Right cardiac atrium (tissue), 5 donors: ENCODE measurements around the gene ASF1B. TPM values are rescaled to one million over a fixed set of nuclear protein-coding genes. Genes with fewer than 3 reads are reported as not detected.

Experiments used
- ATAC-seq, 2 donors: fragments of 200-7000 bp; cut with Tn5 transposase; one replicate each; pipeline versions ENCODE4 v1.8.0 to v1.9.1; 2020; ENCODE audit warnings: moderate library complexity in 2 of 2, mild to moderate bottlenecking in 1 of 2
- DNase-seq, 3 donors: peaks; one replicate each; pipeline ENCODE4 v3.0.0-alpha.2; 2020
- H3K27ac ChIP-seq: one replicate; pipeline ENCODE4 v1.5.1; 2013; ENCODE audit warnings: mild to moderate bottlenecking, low read length, control low read depth, moderate library complexity
- H3K27me3 ChIP-seq: one replicate; pipeline ENCODE4 v1.6.1; 2013; ENCODE audit not compliant: control insufficient read depth, insufficient read depth
- H3K4me1 ChIP-seq: one replicate; pipeline ENCODE4 v1.6.1; 2013; ENCODE audit warnings: low read length; ENCODE audit not compliant: control insufficient read depth, insufficient read depth
- H3K4me3 ChIP-seq: one replicate; pipeline ENCODE4 v1.5.1; 2013; ENCODE audit warnings: low read length, control low read depth
- H3K9me3 ChIP-seq: one replicate; pipeline ENCODE4 v1.6.1; 2013; ENCODE audit warnings: low read length; ENCODE audit not compliant: control insufficient read depth
- WGBS: extraction: QIAGEN DNeasy Blood & Tissue Kit; methylation state at CpG from one replicate; pipeline ENCODE4 v1.1.7; 2013; 5-methylcytosine and 5-hydroxymethylcytosine counted together
- intact Hi-C, 4 donors: fragments of 100-400 bp; cut with DNase I; formaldehyde crosslinking; loops; one replicate each; pipeline versions ENCODE4 v1.11.0 to v1.14.0; 2022 to 2023
- polyA plus RNA-seq: library from polyadenylated mRNA; stranded (reverse); fragments of 200-250 nt; gene quantifications from one replicate; pipeline ENCODE4 v1.2.3, GENCODE V29; 2013
- total RNA-seq, 4 donors: library from RNA; stranded (reverse); fragmentation: NEBNext Ultra II Directional; extraction: Animal tissue kit (Norgen Biotek cat#: 25700); gene quantifications; one replicate each; pipeline ENCODE4 v1.2.1, GENCODE V29; 2021
- donor health status: healthy with polysubstance abuse.
- donor health status: DM: no; HTN: yes; CAD: no.
- donor health status: DM: no; HTN: no; CAD: no.
- donor health status: DM: no; HTN: yes; CAD: no; lungs with severe emphysema.
- donor health status: DM: yes; HTN: yes; CAD: no.

Gene ASF1B
- total and polyA plus RNA-seq, 5 donors, result 0.29 to 1.4 (median 1.0) TPM

- under 1% methylated on average over 72 of the region's 72 CpGs for WGBS
- intact Hi-C loops, result no loop called here
- Histone ChIP-seq H3K27me3 (no peaks in the 10 kb centered on the region), H3K4me1 (no peaks in the 10 kb centered on the region), H3K9me3 (no peaks in the 10 kb centered on the region), H3K4me3 (peak overlapping the region; percentile 97), H3K27ac (peak overlapping the region; percentile 96)
- ATAC-seq, result peak; percentile 82 to 87
- peak in 2 of 3 donors; percentile 64 to 81 for DNase-seq
Observed at GRCh38 chr19:14091081-14091812, 45.1 kb downstream of the ASF1B start.

- under 1% methylated on average over 50 of the region's 65 CpGs for WGBS
- intact Hi-C loops, result no loop called here
Observed at GRCh38 chr19:14090509-14091080, 45.8 kb downstream of the ASF1B start, which contains the start of gene SAMD1. Gene SAMD1 (minus strand): TSS chr19:14090751.

GRCh38 chr19:14089662-14090508 is 46.5 kb downstream of the ASF1B start:
- Histone ChIP-seq H3K4me1 (no peaks in the 10 kb centered on the region), H3K27ac (peak overlapping the region; percentile 95), H3K9me3 (no peaks in the 10 kb centered on the region), H3K4me3 (peak overlapping the region; percentile 97), H3K27me3 (no peaks in the 10 kb centered on the region)
- ATAC-seq (peak in 1 of 2 donors; percentile 5), DNase-seq (peak; percentile 71 to 86 (median 82))
- under 1% methylated on average over 141 of the region's 142 CpGs for WGBS
- intact Hi-C loops, result no loop called here

More at GRCh38 chr19:14090509-14091080, 45.8 kb downstream of the ASF1B start, which contains the start of gene SAMD1:
- peak within 1 kb of the TSS; percentile 97 for H3K4me3 ChIP-seq
- H3K9me3 ChIP-seq, result no peaks in the 10 kb centered on the region
- H3K27me3 ChIP-seq, result no peaks in the 10 kb centered on the region
- peak within 1 kb of the TSS; percentile 96 for H3K27ac ChIP-seq
- no peaks in the 10 kb centered on the region for H3K4me1 ChIP-seq
- ATAC-seq (peak; percentile 62 to 81), DNase-seq (peak; percentile 94 to 98 (median 97))

GRCh38 chr19:14089412-14089661 is 47.1 kb downstream of the ASF1B start:
- H3K27me3 ChIP-seq, result no peaks in the 10 kb centered on the region
- H3K4me3 ChIP-seq, result peak overlapping the region; percentile 97
- no peak overlapping the region for H3K27ac ChIP-seq
- 12% methylated on average over 16 of the region's 16 CpGs for WGBS
- intact Hi-C loops, result no loop called here
- ATAC-seq, result no peak
- H3K4me1 ChIP-seq, result no peaks in the 10 kb centered on the region
- no peaks in the 10 kb centered on the region for H3K9me3 ChIP-seq
- no peak for DNase-seq

- intact Hi-C loops, result no loop called here
Observed at GRCh38 chr19:14088634-14089411, 47.6 kb downstream of the ASF1B start.

GRCh38 chr19:14086098-14086497 is 50.3 kb downstream of the ASF1B start:
- H3K9me3 ChIP-seq, result no peaks in the 10 kb centered on the region
- intact Hi-C loops, result no loop called here
- peaks cover 4% of the 10 kb centered on the region for H3K4me1 ChIP-seq
- 87% methylated on average over 5 of the region's 5 CpGs for WGBS
- DNase-seq, result no peak
- H3K4me3 ChIP-seq, result no peak overlapping the region
- ATAC-seq, result no peak
- H3K27ac ChIP-seq, result no peak overlapping the region
- no peaks in the 10 kb centered on the region for H3K27me3 ChIP-seq

More at GRCh38 chr19:14088634-14089411, 47.6 kb downstream of the ASF1B start:
- ATAC-seq (no peak), DNase-seq (peak in 1 of 3 donors; percentile 63)
- no peak overlapping the region for H3K27ac ChIP-seq
- 87% methylated on average over 30 of the region's 30 CpGs for WGBS
- H3K4me1 ChIP-seq, result no peaks in the 10 kb centered on the region
- H3K9me3 ChIP-seq, result no peaks in the 10 kb centered on the region
- no peak overlapping the region for H3K4me3 ChIP-seq
- no peaks in the 10 kb centered on the region for H3K27me3 ChIP-seq

- Histone ChIP-seq H3K27me3 (no peaks in the 10 kb centered on the region), H3K9me3 (no peaks in the 10 kb centered on the region), H3K4me3 (no peak within 1 kb of the TSS), H3K4me1 (peaks cover 4% of the 10 kb centered on the region), H3K27ac (no peak within 1 kb of the TSS)
- ATAC-seq (no peak), DNase-seq (peak in 1 of 3 donors; percentile 72)
- 65% methylated on average over 54 of the region's 54 CpGs for WGBS
- intact Hi-C loops, result no loop called here
Observed at GRCh38 chr19:14085309-14085995, 50.9 kb downstream of the ASF1B start, which contains the start of gene C19orf67. Gene C19orf67 (minus strand): TSS chr19:14085783. CDS start chr19:14085627, 156 bp downstream.

- DNase-seq (no peak), ATAC-seq (no peak)
- Histone ChIP-seq H3K4me3 (no peak overlapping the region), H3K9me3 (no peaks in the 10 kb centered on the region), H3K27me3 (no peaks in the 10 kb centered on the region), H3K4me1 (peaks cover 4% of the 10 kb centered on the region), H3K27ac (no peak overlapping the region)
- intact Hi-C loops, result loop anchor here in 1 of 4 donors (5.0 kb wide), 1 partner anchor 35 kb away; the partner anchor contains the start of gene PRKACA
- WGBS, result 82% methylated on average over 1 of the region's 1 CpG
Observed at GRCh38 chr19:14082675-14082960, 53.8 kb downstream of the ASF1B start.

- intact Hi-C loops, result loop anchor here in 1 of 4 donors (5.0 kb wide), 1 partner anchor 35 kb away; the partner anchor contains the start of gene PRKACA
- Histone ChIP-seq H3K27me3 (no peaks in the 10 kb centered on the region), H3K4me1 (peaks cover 4% of the 10 kb centered on the region), H3K9me3 (no peaks in the 10 kb centered on the region), H3K4me3 (peak overlapping the region; percentile 90), H3K27ac (peak overlapping the region; percentile 96)
- DNase-seq (peak; percentile 66 to 85 (median 85)), ATAC-seq (peak in 1 of 2 donors; percentile 53)
- 19% methylated on average over 24 of the region's 24 CpGs for WGBS
Observed at GRCh38 chr19:14081797-14082674, 54.4 kb downstream of the ASF1B start.
